Fibroblast of lung (primary cell): ENCODE measurements around the gene ZNF283. TPM values are rescaled to one million over a fixed set of nuclear protein-coding genes. Genes with fewer than 3 reads are reported as not detected.

ENCODE experiments used
- DNase-seq, 2 donors: peaks; one replicate each; pipeline versions ENCODE4 v3.0.0 to v3.0.0-alpha.2; 2010; ENCODE audit warnings: low read depth in 2 of 2
- H2AFZ ChIP-seq: 2 replicates; pipeline ENCODE4 v1.5.1; 2012; ENCODE audit warnings: low read length, control low read depth, inconsistent platforms
- H3K27ac ChIP-seq: 2 replicates; pipeline ENCODE4 v1.5.1; 2011; ENCODE audit warnings: low read length, control low read depth; ENCODE audit not compliant: insufficient read depth
- H3K27me3 ChIP-seq: 2 replicates; pipeline ENCODE4 v1.5.1; 2011; ENCODE audit warnings: mild to moderate bottlenecking, low read length; ENCODE audit not compliant: control insufficient read depth, insufficient read depth
- H3K36me3 ChIP-seq: 2 replicates; pipeline ENCODE4 v1.5.1; 2011; ENCODE audit warnings: low read length; ENCODE audit not compliant: control insufficient read depth, insufficient read depth
- H3K4me1 ChIP-seq: 2 replicates; pipeline ENCODE4 v1.5.1; 2011; ENCODE audit warnings: low read length; ENCODE audit not compliant: control insufficient read depth, insufficient read depth; ENCODE audit errors: extremely low read depth
- H3K4me2 ChIP-seq: 2 replicates; pipeline ENCODE4 v1.5.1; 2011; ENCODE audit warnings: low read length, control low read depth; ENCODE audit not compliant: insufficient read depth; ENCODE audit errors: extremely low read depth
- H3K4me3 ChIP-seq, 4 experiments: fragments of 200-600 bp in 1 of 4; sonication (generic) in 1 of 4; replicated peaks in 1 of 4; 2 replicates each; pipeline ENCODE4 v1.5.1; 2011 to 2016; ENCODE audit warnings: low read length in 4 of 4, low read depth in 3 of 4, mild to moderate bottlenecking in 3 of 4, control low read depth in 2 of 4, inconsistent platforms in 1 of 4, mixed read lengths in 1 of 4; ENCODE audit not compliant: insufficient read depth in 1 of 4; ENCODE audit errors: control extremely low read depth in 1 of 4
- H3K79me2 ChIP-seq: 2 replicates; pipeline ENCODE4 v1.5.1; 2012; ENCODE audit warnings: mild to moderate bottlenecking, low read length, inconsistent platforms; ENCODE audit not compliant: control insufficient read depth, insufficient read depth
- H3K9ac ChIP-seq: 2 replicates; pipeline ENCODE4 v1.5.1; 2011; ENCODE audit warnings: mild to moderate bottlenecking, low read length, control low read depth; ENCODE audit not compliant: insufficient read depth
- H3K9me3 ChIP-seq: 2 replicates; pipeline ENCODE4 v1.5.1; 2012; ENCODE audit warnings: low read depth, low read length; ENCODE audit not compliant: control insufficient read depth, insufficient read depth
- H4K20me1 ChIP-seq: 2 replicates; pipeline ENCODE4 v1.5.1; 2011; ENCODE audit warnings: low read length; ENCODE audit not compliant: control insufficient read depth, insufficient read depth; ENCODE audit errors: extremely low read depth
- EZH2 ChIP-seq: IDR thresholded peaks from 2 replicates; pipeline ENCODE4 v1.5.1; 2012; ENCODE audit warnings: low read length, control low read depth, mild to moderate bottlenecking; ENCODE audit errors: missing control alignments
- polyA plus RNA-seq, 2 donors: library from polyadenylated mRNA; depleted of rRNA in 1 of 2; stranded (reverse) in 1 of 2; unstranded in 1 of 2; fragments of >200 nt; gene quantifications; 2 replicates each; pipeline ENCODE4 v1.2.1, GENCODE V29; 2011 to 2012; ENCODE audit warnings: missing spikeins in 1 of 2
- total RNA-seq: library from RNA; depleted of rRNA; stranded (reverse); fragments of >200 nt; gene quantifications from 2 replicates; pipeline ENCODE4 v1.2.1, GENCODE V29; 2014
- TF ChIP-seq, protein P1 (sequence below), 2 donors: IDR thresholded peaks in 1 of 2; conservative IDR thresholded peaks in 1 of 2; 1 replicate in 1 of 2; 2 replicates in 1 of 2; pipeline ENCODE4 v1.5.1; 2011 to 2012; ENCODE audit warnings: low read length in 2 of 2, control low read depth in 1 of 2, inconsistent platforms in 1 of 2, low read depth in 1 of 2, mild to moderate bottlenecking in 1 of 2

The ZNF283 gene
- total and polyA plus RNA-seq, 2 donors (not counting 1 experiment from before 2014, with no cell fraction given) = 5.8 to 15.2 TPM

DNA sequence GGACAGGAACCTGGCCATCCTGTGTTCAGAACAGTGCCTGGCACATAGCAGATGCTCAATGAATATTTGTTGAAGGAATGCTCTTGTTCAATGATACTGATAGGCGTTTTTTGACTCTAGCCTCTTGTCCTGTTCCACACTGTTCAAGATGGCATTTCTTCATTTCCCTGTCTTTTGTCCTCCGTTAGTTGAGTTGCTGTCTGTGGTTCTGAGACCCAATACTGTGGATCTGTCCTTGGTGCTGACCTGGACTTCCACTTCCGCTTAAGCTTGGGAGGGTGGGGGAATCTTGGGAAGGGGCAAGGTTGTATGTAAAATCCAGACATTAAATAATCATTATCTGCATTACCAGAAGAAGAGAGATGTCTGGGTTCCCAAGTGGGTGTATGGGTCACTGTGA is 38.1 kb upstream of the ZNF283 start:
- Histone ChIP-seq H3K4me2 (no peak overlapping the region), H3K79me2 (no peaks in the 10 kb centered on the region), H3K27ac (no peak overlapping the region), H3K9me3 (no peaks in the 10 kb centered on the region), H2AFZ (no peak overlapping the region), H3K36me3 (no peaks in the 10 kb centered on the region), H4K20me1 (no peaks in the 10 kb centered on the region), H3K4me3 (no peak overlapping the region), H3K9ac (no peak overlapping the region), H3K4me1 (peaks cover 12% of the 10 kb centered on the region), H3K27me3 (no peaks in the 10 kb centered on the region)
- no peak for TF ChIP-seq EZH2
- TF ChIP-seq, protein P1, sequence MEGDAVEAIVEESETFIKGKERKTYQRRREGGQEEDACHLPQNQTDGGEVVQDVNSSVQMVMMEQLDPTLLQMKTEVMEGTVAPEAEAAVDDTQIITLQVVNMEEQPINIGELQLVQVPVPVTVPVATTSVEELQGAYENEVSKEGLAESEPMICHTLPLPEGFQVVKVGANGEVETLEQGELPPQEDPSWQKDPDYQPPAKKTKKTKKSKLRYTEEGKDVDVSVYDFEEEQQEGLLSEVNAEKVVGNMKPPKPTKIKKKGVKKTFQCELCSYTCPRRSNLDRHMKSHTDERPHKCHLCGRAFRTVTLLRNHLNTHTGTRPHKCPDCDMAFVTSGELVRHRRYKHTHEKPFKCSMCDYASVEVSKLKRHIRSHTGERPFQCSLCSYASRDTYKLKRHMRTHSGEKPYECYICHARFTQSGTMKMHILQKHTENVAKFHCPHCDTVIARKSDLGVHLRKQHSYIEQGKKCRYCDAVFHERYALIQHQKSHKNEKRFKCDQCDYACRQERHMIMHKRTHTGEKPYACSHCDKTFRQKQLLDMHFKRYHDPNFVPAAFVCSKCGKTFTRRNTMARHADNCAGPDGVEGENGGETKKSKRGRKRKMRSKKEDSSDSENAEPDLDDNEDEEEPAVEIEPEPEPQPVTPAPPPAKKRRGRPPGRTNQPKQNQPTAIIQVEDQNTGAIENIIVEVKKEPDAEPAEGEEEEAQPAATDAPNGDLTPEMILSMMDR (conservative IDR thresholded peaks at IDR 0.05 in 1 of 2, IDR thresholded peaks at IDR 0.05 in 1 of 2; ENCODE audit: low read depth in 1 of 2, low read length in 2 of 2) = no peak
- peak; percentile 44 to 58 for DNase-seq

DNA sequence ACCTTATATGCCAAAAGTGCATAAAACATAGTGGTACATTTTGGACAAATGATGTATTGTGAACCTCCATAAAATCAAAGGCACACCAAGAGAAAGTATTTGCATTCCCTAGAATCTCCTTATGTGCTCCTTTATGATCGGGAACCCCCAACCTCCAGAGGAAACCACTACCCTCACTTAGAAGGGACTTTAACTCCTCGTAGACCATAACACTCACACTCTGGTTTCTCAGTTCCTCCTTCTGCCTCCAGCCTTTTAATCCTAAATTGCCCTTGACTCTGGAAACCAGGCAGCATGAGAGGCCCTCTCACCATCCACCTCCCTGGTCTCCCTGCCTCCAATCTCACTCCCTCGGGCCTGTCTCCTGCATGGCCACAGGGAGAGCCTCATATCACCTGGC is 36.5 kb upstream of the ZNF283 start:
- TF ChIP-seq EZH2 = no peak
- TF ChIP-seq, protein P1 (conservative IDR thresholded peaks at IDR 0.05 in 1 of 2, IDR thresholded peaks at IDR 0.05 in 1 of 2; ENCODE audit: low read depth in 1 of 2, low read length in 2 of 2) = no peak
- no peak overlapping the region for H3K4me2 ChIP-seq
- no peak overlapping the region for H3K4me3 ChIP-seq
- DNase-seq = no peak
- H3K27ac ChIP-seq = no peak overlapping the region
- H3K9me3 ChIP-seq = no peaks in the 10 kb centered on the region
- H3K4me1 ChIP-seq = no peaks in the 10 kb centered on the region
- H2AFZ ChIP-seq = no peak overlapping the region
- H3K27me3 ChIP-seq = peaks cover 2% of the 10 kb centered on the region
- H3K36me3 ChIP-seq = no peaks in the 10 kb centered on the region
- H4K20me1 ChIP-seq = no peaks in the 10 kb centered on the region
- H3K9ac ChIP-seq = no peak overlapping the region
- H3K79me2 ChIP-seq = no peaks in the 10 kb centered on the region

DNA sequence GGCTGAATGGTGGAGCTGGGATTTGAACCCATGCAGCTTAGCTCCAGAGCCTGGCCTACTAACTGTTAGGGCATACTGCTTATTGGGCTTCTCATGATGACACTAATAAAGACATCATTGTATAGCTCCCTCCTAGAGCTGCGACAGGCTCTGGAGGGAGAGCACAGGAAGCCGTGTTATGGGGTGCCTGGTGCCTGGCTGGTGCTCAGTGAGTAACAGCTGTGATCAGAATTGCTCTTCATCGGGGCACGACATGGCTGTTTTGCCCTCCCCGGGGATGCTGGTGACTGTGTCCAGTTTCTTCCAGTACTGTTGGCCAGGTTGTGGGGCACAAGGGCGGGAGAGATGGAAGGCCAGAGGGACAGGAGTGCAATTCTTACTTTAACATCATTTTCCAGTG is 30.0 kb upstream of the ZNF283 start:
- TF ChIP-seq, protein P1 (conservative IDR thresholded peaks at IDR 0.05 in 1 of 2, IDR thresholded peaks at IDR 0.05 in 1 of 2; ENCODE audit: low read depth in 1 of 2, low read length in 2 of 2) = no peak
- TF ChIP-seq EZH2 = no peak
- H3K4me1 ChIP-seq = no peaks in the 10 kb centered on the region
- H2AFZ ChIP-seq = no peak overlapping the region
- no peak overlapping the region for H3K4me3 ChIP-seq
- no peaks in the 10 kb centered on the region for H3K36me3 ChIP-seq
- H3K27ac ChIP-seq = no peak overlapping the region
- no peaks in the 10 kb centered on the region for H4K20me1 ChIP-seq
- DNase-seq = no peak
- no peak overlapping the region for H3K9ac ChIP-seq
- peaks cover 16% of the 10 kb centered on the region for H3K27me3 ChIP-seq
- no peaks in the 10 kb centered on the region for H3K79me2 ChIP-seq
- H3K4me2 ChIP-seq = no peak overlapping the region
- H3K9me3 ChIP-seq = no peaks in the 10 kb centered on the region
